BJ (cell line): ENCODE data around the gene SOX1. TPM values are rescaled to one million over a fixed set of nuclear protein-coding genes. Genes with fewer than 3 reads are reported as not detected.

Source experiments
- CTCF ChIA-PET: fragments of 350-600 bp; formaldehyde crosslinking; extraction: SDS; loops from one replicate; lab custom pipeline; 2021; ENCODE audit warnings: antibody characterized with exemption, inconsistent platforms; lab: Yijun Ruan, JAX
- POLR2A ChIA-PET: fragments of 300-600 bp; sonication (Branson Sonifier 250); formaldehyde crosslinking; extraction: SDS; loops from one replicate; lab custom pipeline; 2021; ENCODE audit warnings: antibody characterized with exemption; lab: Charles Lee
- DNase-seq: peaks from one replicate; pipeline ENCODE4 v3.0.0-alpha.2; 2011; ENCODE audit warnings: low read depth
- H3K27me3 ChIP-seq: 2 replicates; pipeline ENCODE4 v1.6.0; 2011; ENCODE audit warnings: low read length; ENCODE audit not compliant: control insufficient read depth, insufficient read depth
- H3K36me3 ChIP-seq: 2 replicates; pipeline ENCODE4 v1.5.1; 2011; ENCODE audit warnings: low read length; ENCODE audit not compliant: control insufficient read depth, insufficient read depth
- H3K4me3 ChIP-seq: 2 replicates; pipeline ENCODE4 v1.5.1; 2011; ENCODE audit warnings: low read depth, mild to moderate bottlenecking, control low read depth, low read length
- CTCF ChIP-seq: IDR thresholded peaks from 2 replicates; pipeline ENCODE4 v1.5.1; 2011; ENCODE audit warnings: low read depth, mild to moderate bottlenecking, control low read depth, inconsistent platforms, low read length, moderate library complexity; ENCODE audit not compliant: insufficient read depth
- polyA plus RNA-seq: library from polyadenylated mRNA; depleted of rRNA; stranded (reverse); fragments of >200 nt; gene quantifications from 2 replicates; pipeline ENCODE4 v1.2.3, GENCODE V29; 2011

The SOX1 gene
- polyA plus RNA-seq, 1 experiment: not detected

GRCh38 chr13:112072534-112073244 lies 5.7 kb downstream of the SOX1 start:
- DNase-seq: no peak
- POLR2A ChIA-PET: no interaction called here

DNA sequence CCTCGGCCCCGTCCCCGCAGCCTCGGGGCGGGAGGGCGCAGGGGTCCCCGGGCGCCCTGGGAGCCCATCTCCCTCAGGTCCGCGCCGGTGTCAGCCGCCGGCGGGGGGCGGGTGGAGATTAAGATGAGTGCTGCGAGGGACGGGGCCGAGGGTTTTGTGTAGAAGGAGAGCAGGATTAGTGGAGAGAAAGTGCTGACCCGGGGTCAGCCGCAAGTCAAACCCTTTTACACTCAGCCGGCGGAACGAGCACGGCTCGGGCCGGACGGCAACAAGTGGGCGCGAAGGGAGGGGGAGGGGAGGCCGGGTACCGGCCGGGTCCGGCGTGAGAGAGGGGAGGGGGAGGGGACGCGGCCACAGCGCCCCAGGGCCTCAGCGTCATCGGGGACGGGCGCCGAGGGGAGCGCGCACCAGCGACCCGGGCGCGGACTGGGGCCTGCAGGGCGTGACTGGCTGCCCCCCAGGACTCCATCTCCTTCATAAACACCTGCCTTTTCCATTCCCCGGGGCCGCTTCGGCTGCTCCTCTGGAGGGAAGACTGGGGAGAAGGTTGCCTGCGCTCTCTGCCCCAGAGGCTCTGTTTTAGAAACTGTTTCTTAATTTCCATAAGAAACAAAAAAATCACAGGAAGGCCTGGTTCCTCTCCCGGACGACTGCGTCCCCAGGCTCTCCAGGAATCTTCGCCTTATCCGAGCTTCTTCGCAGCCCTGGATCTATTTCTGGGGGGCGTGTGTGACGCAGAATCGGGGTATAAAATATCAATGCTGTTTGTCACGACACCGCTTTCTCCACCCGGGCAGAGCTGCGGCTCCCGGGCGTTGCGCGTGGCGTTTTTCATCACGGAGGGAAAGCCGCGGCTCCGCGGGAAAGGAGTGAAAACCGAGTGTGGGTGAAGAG lies 6.5 kb downstream of the SOX1 start:
- no peak for TF ChIP-seq CTCF
- ChIA-PET CTCF (no interaction called here), POLR2A (no interaction called here)
- no peak overlapping the region for H3K4me3 ChIP-seq
- DNase-seq: no peak
- H3K27me3 ChIP-seq: peaks cover 36% of the 10 kb centered on the region
- no peaks in the 10 kb centered on the region for H3K36me3 ChIP-seq

More at GRCh38 chr13:112072534-112073244, 5.7 kb downstream of the SOX1 start:
- Histone ChIP-seq H3K36me3 (no peaks in the 10 kb centered on the region), H3K27me3 (peaks cover 36% of the 10 kb centered on the region), H3K4me3 (no peak overlapping the region)
- TF ChIP-seq CTCF: no peak
- CTCF ChIA-PET: no interaction called here

- Histone ChIP-seq H3K27me3 (peaks cover 34% of the 10 kb centered on the region), H3K4me3 (no peak overlapping the region), H3K36me3 (no peaks in the 10 kb centered on the region)
- TF ChIP-seq CTCF: no peak
- CTCF ChIA-PET: interaction anchor here (0.9 kb wide), 1 partner anchor 9 kb away, joined by 3 read pairs; no protein-coding TSS in a partner anchor
- no peak for DNase-seq
- POLR2A ChIA-PET: no interaction called here
Observed at GRCh38 chr13:112074139-112074865, 7.4 kb downstream of the SOX1 start.

DNA sequence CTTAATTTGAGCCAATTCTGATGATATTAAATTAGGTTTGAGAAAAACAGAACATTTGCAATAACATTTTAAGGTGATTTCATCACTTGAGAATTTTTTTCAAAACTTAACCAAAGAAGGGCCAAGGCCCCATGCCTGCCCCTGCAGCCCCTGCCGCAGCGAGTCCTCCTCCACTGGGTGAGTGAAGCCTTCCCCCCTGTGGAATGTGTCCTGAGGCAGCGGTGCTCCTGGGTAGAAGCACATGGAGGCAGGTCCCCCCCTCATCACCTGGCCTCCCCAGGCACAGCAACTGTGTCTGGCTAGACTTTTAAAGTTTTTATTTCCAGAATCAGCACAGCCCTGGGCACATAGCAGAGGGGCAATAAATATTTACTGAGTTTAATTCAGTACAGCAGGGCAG lies 10.8 kb downstream of the SOX1 start:
- H3K4me3 ChIP-seq: no peak overlapping the region
- no peaks in the 10 kb centered on the region for H3K36me3 ChIP-seq
- ChIA-PET POLR2A (no interaction called here), CTCF (interaction anchor here (0.6 kb wide), 1 partner anchor 16 kb away, joined by 3 read pairs; no protein-coding TSS in a partner anchor)
- DNase-seq: no peak
- no peak for TF ChIP-seq CTCF
- H3K27me3 ChIP-seq: peaks cover 20% of the 10 kb centered on the region

- ChIA-PET POLR2A (no interaction called here), CTCF (interaction anchor here (0.6 kb wide), 1 partner anchor 15 kb away, joined by 3 read pairs; no protein-coding TSS in a partner anchor)
- Histone ChIP-seq H3K27me3 (peaks cover 20% of the 10 kb centered on the region), H3K4me3 (no peak overlapping the region), H3K36me3 (no peaks in the 10 kb centered on the region)
- DNase-seq: no peak
- no peak for TF ChIP-seq CTCF
Observed at GRCh38 chr13:112078216-112078615, 11.3 kb downstream of the SOX1 start.
